HAP-1 (cell line): ENCODE data around the gene VEZT.

Experiments
- DNase-seq, 2 experiments: peaks; one replicate each; pipeline ENCODE4 v3.0.0-alpha.2; 2016 to 2020; ENCODE audit warnings: low spot score in 2 of 2
- H3K27me3 ChIP-seq: fragments of 250-450 bp; sonication (Bioruptor Pico); 2 replicates; pipeline ENCODE4 v1.5.1; 2020; ENCODE audit warnings: low read depth, mild to moderate bottlenecking, moderate library complexity
- H3K36me3 ChIP-seq: fragments of 250-450 bp; sonication (Bioruptor Pico); replicated peaks from 2 replicates; pipeline ENCODE4 v1.5.1; 2020; ENCODE audit warnings: mild to moderate bottlenecking
- H3K4me1 ChIP-seq: fragments of 250-450 bp; sonication (Bioruptor Pico); 2 replicates; pipeline ENCODE4 v1.5.1; 2020; ENCODE audit warnings: mild to moderate bottlenecking
- H3K4me3 ChIP-seq: fragments of 250-450 bp; sonication (Bioruptor Pico); 2 replicates; pipeline ENCODE4 v1.5.1; 2020; ENCODE audit warnings: mild to moderate bottlenecking, moderate library complexity
- H3K9me3 ChIP-seq: fragments of 250-450 bp; sonication (Bioruptor Pico); 2 replicates; pipeline ENCODE4 v1.5.1; 2020; ENCODE audit warnings: mild to moderate bottlenecking, moderate library complexity
- in situ Hi-C: fragments of 300-500 bp; cut with MboI; formaldehyde crosslinking; loops from 3 replicates; pipeline ENCODE4 v1.14.3; 2020; ENCODE audit warnings: low sequenced_read_pairs, inconsistent platforms, mixed read lengths

The VEZT gene

DNA sequence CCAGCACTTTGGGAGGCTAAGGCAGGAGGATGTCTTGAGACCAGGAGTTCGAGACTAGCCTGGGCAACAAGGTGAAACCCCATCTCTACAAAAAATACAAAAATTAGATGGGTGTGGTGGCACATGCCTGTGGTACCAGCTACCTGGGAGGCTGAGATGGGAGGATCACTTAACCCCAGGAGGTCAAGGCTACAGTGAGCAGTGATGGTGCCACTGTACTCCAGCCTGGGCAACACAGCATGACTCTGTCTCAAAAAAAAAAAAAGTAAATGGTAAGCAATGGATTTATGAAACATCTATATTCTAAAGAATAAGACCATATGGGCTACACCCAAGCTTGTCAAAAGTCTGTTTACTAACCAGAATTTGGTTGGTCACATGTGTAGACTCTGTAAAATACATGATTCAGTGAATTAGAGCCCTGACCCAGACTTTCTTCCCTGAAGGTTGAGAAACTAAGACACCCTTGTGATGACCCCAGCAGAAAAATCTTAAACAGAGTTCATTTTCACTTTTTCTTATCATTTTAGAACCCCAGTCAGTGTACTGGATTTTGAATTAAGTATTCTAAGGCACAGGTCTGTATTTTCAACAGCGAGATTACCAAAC, 12.5 kb upstream of the VEZT start:
- no peak overlapping the region for H3K4me3 ChIP-seq

DNA sequence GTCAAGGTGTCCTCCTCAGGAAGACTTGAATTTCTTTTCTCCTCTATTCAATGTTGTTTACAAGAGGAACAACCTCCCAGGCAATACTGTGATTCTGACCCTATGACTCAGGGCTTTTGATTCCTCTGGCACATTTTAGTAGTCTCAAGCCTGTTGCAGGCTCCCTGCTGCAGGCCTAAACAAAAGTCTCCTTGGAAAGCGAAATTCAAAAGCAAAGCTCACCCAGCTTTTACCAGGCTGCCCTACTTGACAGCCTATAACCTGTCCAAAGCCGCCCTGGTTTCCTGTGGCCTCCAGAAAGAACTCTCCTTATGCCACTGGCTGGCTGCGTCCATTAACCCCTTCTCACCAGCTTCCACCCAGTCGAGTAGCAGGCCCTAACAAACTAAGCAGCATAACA, 11.9 kb upstream of the VEZT start:
- in situ Hi-C loops, result no loop called here

More for the DNA sequence above, 12.5 kb upstream of the VEZT start:
- H3K36me3 ChIP-seq, result no peaks in the 10 kb centered on the region
- peaks cover 28% of the 10 kb centered on the region for H3K4me1 ChIP-seq
- DNase-seq, result no peak
- H3K9me3 ChIP-seq, result no peaks in the 10 kb centered on the region
- H3K27me3 ChIP-seq, result no peaks in the 10 kb centered on the region
- in situ Hi-C loops, result no loop called here

DNA sequence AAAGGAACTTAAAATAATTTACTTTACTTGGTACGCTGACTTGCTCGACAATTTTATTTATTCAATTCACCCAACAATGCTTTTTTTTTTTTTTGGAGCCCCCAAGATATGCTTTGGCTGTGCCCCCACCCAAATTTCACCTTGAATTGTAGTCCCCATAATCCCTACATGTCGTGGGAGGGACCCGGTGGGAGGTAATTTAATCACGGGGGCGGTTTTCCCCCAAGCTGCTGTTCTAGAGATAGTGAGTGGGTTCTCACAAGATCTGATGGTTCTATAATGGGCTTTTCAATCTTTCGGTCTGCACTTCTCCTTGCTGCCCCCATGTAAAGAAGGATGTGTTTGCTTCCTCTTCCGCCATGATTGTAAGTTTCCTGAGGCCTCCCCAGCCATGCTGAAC, 10.7 kb upstream of the VEZT start:
- in situ Hi-C loops, result no loop called here
- Histone ChIP-seq H3K36me3 (no peaks in the 10 kb centered on the region), H3K9me3 (no peaks in the 10 kb centered on the region), H3K4me3 (no peak overlapping the region), H3K4me1 (peaks cover 17% of the 10 kb centered on the region), H3K27me3 (no peaks in the 10 kb centered on the region)
- no peak for DNase-seq

More for the DNA sequence above, 11.9 kb upstream of the VEZT start:
- no peak for DNase-seq
- Histone ChIP-seq H3K9me3 (no peaks in the 10 kb centered on the region), H3K4me1 (peaks cover 23% of the 10 kb centered on the region), H3K27me3 (no peaks in the 10 kb centered on the region), H3K36me3 (no peaks in the 10 kb centered on the region), H3K4me3 (no peak overlapping the region)

DNA sequence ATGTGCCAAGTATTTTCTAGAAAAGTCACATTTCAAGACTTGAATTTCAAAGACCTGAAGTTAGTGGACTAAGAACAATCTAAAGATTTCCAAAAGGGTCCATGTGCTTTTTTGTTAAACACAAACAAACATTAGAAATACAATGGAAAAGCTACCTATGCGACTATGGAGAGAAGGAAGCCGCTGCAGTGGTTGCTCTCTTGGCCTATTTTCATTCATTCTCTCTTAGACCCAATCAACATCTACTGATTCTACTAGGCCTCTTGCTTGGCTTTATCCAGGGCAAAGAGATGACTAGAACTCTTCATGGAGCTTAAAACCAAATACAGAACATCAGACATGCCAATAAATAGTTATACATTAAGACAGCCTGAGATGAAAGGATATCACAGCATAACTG, 10.2 kb upstream of the VEZT start:
- in situ Hi-C loops, result no loop called here
- Histone ChIP-seq H3K4me3 (no peak overlapping the region), H3K27me3 (no peaks in the 10 kb centered on the region), H3K9me3 (no peaks in the 10 kb centered on the region), H3K36me3 (no peaks in the 10 kb centered on the region), H3K4me1 (peaks cover 15% of the 10 kb centered on the region)
- DNase-seq, result no peak

DNA sequence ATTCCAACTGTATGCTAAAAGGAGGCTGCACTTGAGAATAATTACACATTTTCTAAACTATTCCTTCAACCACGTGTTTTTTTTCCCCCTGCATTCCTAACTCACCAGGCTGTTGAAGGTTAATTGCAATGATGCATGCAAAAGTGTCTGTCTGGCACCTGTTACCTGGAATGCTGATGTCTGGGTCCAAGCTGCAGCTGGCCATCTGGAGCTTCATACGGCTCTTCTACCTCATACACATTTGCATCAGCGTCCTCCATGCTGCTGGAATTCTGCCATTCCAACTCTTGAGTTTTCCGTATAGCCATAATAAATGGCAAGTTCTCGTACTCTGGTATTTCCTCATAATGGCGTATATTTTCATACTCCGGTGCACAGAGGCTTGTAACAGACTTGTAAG, 8.9 kb upstream of the VEZT start:
- in situ Hi-C loops, result no loop called here

DNA sequence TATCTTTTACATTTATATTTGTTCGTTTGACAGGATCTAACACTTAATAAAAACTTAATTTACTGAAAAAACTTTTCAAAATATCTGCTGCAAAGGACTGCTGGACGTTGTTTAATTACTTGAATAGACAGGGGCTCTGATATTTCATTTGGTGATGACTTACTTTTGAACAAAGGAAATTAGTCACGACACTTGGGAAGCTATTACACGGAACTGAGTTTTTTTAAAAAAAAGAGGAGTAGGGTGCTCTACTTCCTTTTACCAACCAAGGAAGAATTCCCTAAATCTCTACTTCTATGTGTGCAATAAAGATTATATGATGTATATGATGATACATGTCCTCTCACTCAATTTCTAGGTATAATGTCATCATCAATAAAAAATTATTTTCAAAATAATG, 5.0 kb upstream of the VEZT start:
- in situ Hi-C loops, result no loop called here
- H3K27me3 ChIP-seq, result no peaks in the 10 kb centered on the region
- DNase-seq, result no peak

More for the DNA sequence above, 8.9 kb upstream of the VEZT start:
- Histone ChIP-seq H3K4me3 (no peak overlapping the region), H3K4me1 (peaks cover 4% of the 10 kb centered on the region), H3K27me3 (no peaks in the 10 kb centered on the region), H3K9me3 (no peaks in the 10 kb centered on the region), H3K36me3 (no peaks in the 10 kb centered on the region)
- no peak for DNase-seq

DNA sequence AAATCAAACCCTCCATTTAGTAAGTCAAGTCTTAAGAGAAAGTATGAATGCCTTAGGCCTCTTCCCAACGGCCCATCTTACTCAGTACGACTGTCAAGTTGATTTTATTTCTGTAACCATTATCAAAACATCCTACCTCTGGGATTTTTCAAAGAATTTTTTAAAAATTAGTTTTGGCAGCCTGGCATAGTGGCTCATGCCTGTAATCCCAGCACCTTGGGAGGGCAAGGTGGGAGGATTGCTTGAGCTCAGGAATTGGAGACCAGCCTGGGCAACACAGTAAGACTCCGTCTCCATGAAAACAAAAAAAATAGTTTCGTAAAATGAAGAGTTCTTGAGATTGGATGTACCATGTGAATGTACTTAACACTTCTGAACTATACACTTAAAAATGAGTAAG, 4.5 kb upstream of the VEZT start:
- peaks cover 2% of the 10 kb centered on the region; the same call in 1 of the 2 replicates for H3K4me1 ChIP-seq
- H3K27me3 ChIP-seq, result no peaks in the 10 kb centered on the region
- no peak for DNase-seq
- in situ Hi-C loops, result no loop called here
- H3K36me3 ChIP-seq, result peaks cover 3% of the 10 kb centered on the region; the same call in 1 of the 2 replicates
- H3K9me3 ChIP-seq, result no peaks in the 10 kb centered on the region
- H3K4me3 ChIP-seq, result no peak overlapping the region

More for the DNA sequence above, 5.0 kb upstream of the VEZT start:
- Histone ChIP-seq H3K9me3 (no peaks in the 10 kb centered on the region), H3K36me3 (peaks cover 3% of the 10 kb centered on the region; the same call in 1 of the 2 replicates), H3K4me3 (no peak overlapping the region), H3K4me1 (peaks cover 2% of the 10 kb centered on the region; the same call in 1 of the 2 replicates)

DNA sequence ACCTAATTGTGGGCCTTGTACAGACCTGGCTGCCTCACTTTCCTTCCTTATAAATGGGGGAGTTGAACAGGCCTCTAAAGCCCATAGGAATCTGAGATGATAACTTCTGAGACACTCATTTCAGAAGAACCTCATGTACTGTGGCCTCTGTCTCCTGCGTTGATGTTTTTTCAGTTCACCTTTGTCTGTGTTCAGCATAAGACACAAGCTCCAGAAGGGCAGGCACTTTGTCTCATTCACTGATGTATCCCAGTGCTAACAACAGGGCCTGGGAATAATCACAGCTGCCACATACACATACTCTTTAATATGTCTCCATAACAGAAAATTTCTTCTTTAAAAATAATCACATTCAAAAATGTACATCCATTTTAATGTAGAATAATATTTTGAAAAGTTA, 3.7 kb upstream of the VEZT start:
- Histone ChIP-seq H3K36me3 (peaks cover 3% of the 10 kb centered on the region; the same call in 1 of the 2 replicates), H3K4me1 (peaks cover 3% of the 10 kb centered on the region), H3K9me3 (no peaks in the 10 kb centered on the region), H3K27me3 (no peaks in the 10 kb centered on the region), H3K4me3 (no peak overlapping the region)
- in situ Hi-C loops, result no loop called here
- DNase-seq, result no peak

DNA sequence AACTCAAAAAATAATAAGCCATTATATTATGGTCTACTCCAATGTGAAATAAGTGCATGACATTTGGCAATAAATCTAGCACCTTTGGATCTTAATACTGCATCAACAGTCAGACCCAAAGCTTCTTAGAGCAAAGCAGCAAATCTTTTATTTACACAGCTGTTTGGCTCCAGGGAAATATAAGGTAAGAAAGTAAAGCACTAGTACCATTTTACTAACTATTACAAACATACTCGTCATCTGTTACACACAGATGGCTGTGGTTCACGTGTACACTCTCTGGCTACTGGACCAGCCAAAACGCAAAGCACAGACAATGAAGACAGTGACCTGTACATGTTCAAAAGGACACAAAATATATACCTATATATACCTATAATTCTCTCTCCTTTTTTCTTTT, 3.1 kb upstream of the VEZT start:
- Histone ChIP-seq H3K9me3 (no peaks in the 10 kb centered on the region), H3K4me3 (no peak overlapping the region), H3K36me3 (peaks cover 3% of the 10 kb centered on the region; the same call in 1 of the 2 replicates), H3K4me1 (peaks cover 8% of the 10 kb centered on the region), H3K27me3 (no peaks in the 10 kb centered on the region)
- DNase-seq, result no peak
- in situ Hi-C loops, result no loop called here

DNA sequence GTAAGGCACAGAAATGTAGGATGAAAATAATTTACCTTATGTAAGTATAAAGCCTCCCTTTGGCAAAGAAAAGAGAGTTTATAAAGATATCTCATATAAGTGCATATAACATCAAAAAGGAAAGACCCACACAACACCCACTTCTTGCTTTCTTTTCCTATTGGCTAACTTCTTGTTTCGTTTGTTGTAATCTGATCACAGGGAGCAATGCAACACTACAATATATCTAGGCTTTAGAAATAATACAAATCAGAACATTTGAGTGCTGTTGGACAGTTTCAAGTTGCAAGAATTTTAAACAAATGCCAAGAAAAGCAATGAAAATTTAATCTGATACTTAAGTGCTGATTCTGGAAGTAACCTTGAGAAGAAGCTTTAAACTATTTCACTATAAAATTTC, 1.7 kb upstream of the VEZT start:
- Histone ChIP-seq H3K36me3 (peaks cover 3% of the 10 kb centered on the region), H3K4me3 (peak overlapping the region; percentile 79), H3K27me3 (no peaks in the 10 kb centered on the region), H3K4me1 (peaks cover 15% of the 10 kb centered on the region), H3K9me3 (no peaks in the 10 kb centered on the region)
- DNase-seq, result peak in 1 of 2 experiments; percentile 75
- in situ Hi-C loops, result no loop called here

DNA sequence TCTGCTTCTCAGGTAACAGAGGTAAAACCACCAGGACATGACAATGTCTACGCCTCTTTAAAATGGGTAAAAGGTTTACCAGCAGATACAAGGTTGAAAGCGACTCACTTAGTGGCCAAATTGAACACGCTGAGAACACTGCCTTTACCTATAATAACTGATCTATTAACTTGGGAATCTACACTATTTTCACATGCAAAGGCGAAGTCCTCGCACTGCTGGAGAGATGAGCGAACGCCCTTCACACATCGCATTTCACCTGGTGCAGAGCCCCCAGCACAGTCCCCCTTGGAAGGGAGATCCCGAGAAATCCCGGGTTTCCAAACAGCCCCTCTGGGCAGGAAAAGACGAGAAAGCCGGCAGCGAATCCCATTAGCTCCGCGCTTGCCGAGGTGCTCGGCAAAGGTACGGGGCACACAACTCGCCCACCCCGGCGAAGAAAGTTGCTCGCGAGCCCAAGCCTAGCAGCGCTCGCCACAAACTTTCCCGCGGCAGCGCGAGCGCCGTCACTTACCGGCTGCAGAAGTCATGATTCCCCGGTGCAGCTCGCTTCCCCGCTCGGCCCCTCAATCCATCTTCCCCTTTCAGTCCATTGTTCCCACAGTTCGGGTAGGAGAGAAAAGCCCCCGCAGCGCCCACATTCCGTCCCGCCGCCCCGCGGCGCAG, 763 bp upstream of the VEZT start:
- Histone ChIP-seq H3K9me3 (no peaks in the 10 kb centered on the region), H3K27me3 (no peaks in the 10 kb centered on the region), H3K36me3 (peaks cover 3% of the 10 kb centered on the region), H3K4me3 (peak overlapping the region; percentile 79), H3K4me1 (peaks cover 17% of the 10 kb centered on the region)
- in situ Hi-C loops, result no loop called here
- no peak for DNase-seq

DNA sequence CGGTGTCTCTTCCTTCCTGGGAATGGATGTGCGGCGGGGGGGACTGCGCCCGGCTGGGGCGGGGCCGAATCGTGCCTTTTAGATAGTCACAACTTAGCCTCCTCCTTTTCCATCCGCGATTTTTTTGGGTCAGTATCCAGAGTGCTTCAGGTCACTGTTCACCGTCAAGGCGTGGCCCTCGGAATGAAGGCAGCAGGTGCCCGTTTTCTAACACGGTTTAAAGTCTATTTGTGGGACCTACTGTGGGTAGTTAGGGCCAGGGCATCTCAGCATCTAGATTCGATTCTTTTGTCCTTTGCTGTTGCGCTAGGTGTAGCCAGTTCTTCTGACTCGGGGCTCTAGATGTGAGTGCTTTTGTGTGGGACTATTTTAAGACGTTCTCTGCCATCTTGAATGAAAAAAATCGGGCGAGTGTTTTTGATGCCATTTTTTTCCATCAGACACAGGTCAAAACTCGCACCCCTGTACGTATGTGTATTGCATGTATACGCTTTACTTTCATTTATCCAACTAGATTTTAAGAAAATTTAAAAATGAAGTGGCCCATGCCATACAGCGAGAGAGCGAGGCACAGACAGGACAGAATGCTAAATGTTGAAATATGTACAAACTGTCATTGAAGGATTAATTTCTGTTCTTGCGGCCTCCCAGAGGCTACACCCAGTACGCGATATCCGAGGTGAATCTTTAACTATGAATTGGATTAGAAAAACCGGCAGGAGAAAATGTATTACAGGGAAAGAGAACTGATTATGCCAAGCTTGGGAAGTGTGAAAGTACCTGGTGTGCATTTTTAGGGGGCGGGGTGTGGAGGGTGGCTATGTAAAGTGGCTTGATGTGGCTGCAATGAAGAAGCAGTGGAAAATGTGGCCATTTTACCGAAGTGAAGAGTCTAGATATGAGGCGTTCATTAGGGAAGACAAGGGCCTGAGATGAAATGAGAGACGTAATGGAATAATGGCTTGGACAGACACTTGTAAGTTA, 835 bp downstream of the VEZT start:
- H3K4me1 ChIP-seq, result peaks cover 20% of the 10 kb centered on the region
- DNase-seq, result peak; percentile 47 to 57
- peaks cover 3% of the 10 kb centered on the region for H3K36me3 ChIP-seq
- H3K4me3 ChIP-seq, result peak overlapping the region; percentile 79
- H3K9me3 ChIP-seq, result no peaks in the 10 kb centered on the region
- in situ Hi-C loops, result no loop called here
- no peaks in the 10 kb centered on the region for H3K27me3 ChIP-seq

DNA sequence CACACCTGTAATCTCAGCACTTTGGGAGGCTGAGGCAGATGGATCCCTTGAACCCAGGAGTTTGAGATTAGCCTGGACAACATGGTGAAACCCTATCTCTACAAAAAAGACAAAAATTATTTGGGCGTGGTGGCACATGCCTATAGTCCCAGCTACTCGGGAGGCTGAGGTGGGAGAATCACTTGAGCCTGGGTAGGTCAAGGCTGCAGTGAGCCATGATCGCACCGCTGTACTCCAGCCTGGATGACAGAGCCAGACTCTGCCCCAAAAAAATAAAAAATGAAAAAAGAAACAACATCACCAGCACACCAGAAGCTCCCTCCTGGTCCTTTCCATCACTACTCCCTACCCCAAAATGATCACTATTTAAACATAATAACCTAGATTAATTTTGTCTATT, 2.6 kb downstream of the VEZT start:
- DNase-seq, result no peak
- H3K27me3 ChIP-seq, result no peaks in the 10 kb centered on the region
- H3K9me3 ChIP-seq, result no peaks in the 10 kb centered on the region
- peaks cover 9% of the 10 kb centered on the region for H3K36me3 ChIP-seq
- in situ Hi-C loops, result no loop called here
- H3K4me3 ChIP-seq, result no peak overlapping the region
- peaks cover 20% of the 10 kb centered on the region for H3K4me1 ChIP-seq

DNA sequence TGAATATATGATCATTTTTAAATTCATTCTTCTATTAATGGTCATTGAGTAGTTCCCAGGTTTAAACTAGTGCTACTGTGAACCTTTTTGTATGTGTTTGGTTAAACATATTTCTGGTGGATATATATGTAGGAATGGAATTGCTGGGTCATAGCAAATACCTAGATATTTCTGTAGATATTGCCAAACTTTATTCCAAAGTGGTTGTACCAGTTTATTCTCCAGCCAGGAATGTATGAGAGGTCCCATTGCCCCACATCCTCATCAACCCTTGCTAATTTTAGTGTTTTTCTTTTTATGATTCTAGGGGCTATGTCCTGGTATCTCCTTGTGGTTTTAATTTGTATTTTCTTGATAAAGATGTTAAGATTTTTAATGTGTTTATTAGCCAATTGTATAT, 3.1 kb downstream of the VEZT start:
- Histone ChIP-seq H3K9me3 (no peaks in the 10 kb centered on the region), H3K4me3 (no peak overlapping the region), H3K4me1 (peaks cover 20% of the 10 kb centered on the region), H3K36me3 (peaks cover 9% of the 10 kb centered on the region), H3K27me3 (no peaks in the 10 kb centered on the region)
- DNase-seq, result no peak
- in situ Hi-C loops, result no loop called here
